OCI-LY7 (cell line): ENCODE data around the gene IL4I1. TPM values are rescaled to one million over a fixed set of nuclear protein-coding genes. Genes with fewer than 3 reads are reported as not detected.

Experiments used
- BruUV-seq: library from RNA; stranded (reverse); fragments of 400-500 nt; replicated peaks from 2 replicates; lab custom pipeline; 2021; lab: Mats Ljungman, UMichigan
- CTCF ChIA-PET: fragments of 300-600 bp; sonication (Branson Sonifier 250); formaldehyde crosslinking; loops from one replicate; lab custom pipeline; 2022; ENCODE audit warnings: antibody characterized with exemption; ENCODE audit not compliant: unreplicated experiment; lab: Charles Lee
- POLR2A ChIA-PET: fragments of 300-600 bp; sonication (Branson Sonifier 250); formaldehyde crosslinking; loops from one replicate; lab custom pipeline; 2022; ENCODE audit warnings: antibody characterized with exemption; lab: Charles Lee
- DNase-seq: peaks from one replicate; pipeline ENCODE4 v3.0.0-alpha.2; 2015; ENCODE audit warnings: low spot score
- H2AFZ ChIP-seq: fragments of 200-600 bp; sonication (generic), shearing (Covaris generic); 2 replicates; pipeline ENCODE4 v1.6.1; 2014; ENCODE audit warnings: mild to moderate bottlenecking, antibody characterized with exemption, low read length, moderate library complexity
- H3K27ac ChIP-seq: fragments of 200-600 bp; sonication (generic); 2 replicates; pipeline ENCODE4 v1.5.1; 2014; ENCODE audit warnings: mixed run types, low read depth, mild to moderate bottlenecking, moderate library complexity, low read length, inconsistent platforms; ENCODE audit not compliant: poor library complexity, severe bottlenecking
- H3K36me3 ChIP-seq: fragments of 200-600 bp; sonication (generic); 2 replicates; pipeline ENCODE4 v1.6.1; 2014; ENCODE audit warnings: mild to moderate bottlenecking, antibody characterized with exemption, low read length, moderate library complexity, mixed read lengths; ENCODE audit not compliant: insufficient read depth
- H3K4me1 ChIP-seq: fragments of 200-600 bp; sonication (generic); 2 replicates; pipeline ENCODE4 v1.5.1; 2014; ENCODE audit warnings: mild to moderate bottlenecking, low read length; ENCODE audit not compliant: insufficient read depth, poor library complexity, severe bottlenecking
- H3K4me2 ChIP-seq: fragments of 200-600 bp; sonication (generic); 2 replicates; pipeline ENCODE4 v1.6.1; 2014; ENCODE audit warnings: mild to moderate bottlenecking, low read length
- H3K4me3 ChIP-seq: fragments of 200-600 bp; sonication (generic); 2 replicates; pipeline ENCODE4 v1.5.1; 2014; ENCODE audit warnings: mild to moderate bottlenecking, low read depth, low read length; ENCODE audit not compliant: poor library complexity, severe bottlenecking
- H3K79me2 ChIP-seq: fragments of 200-600 bp; sonication (generic); 2 replicates; pipeline ENCODE4 v1.6.1; 2016; ENCODE audit warnings: low read depth, mild to moderate bottlenecking, low read length, moderate library complexity, mixed read lengths; ENCODE audit not compliant: insufficient read depth
- H3K9me2 ChIP-seq: fragments of 200-600 bp; sonication (generic); 2 replicates; pipeline ENCODE4 v1.6.1; 2016; ENCODE audit warnings: mild to moderate bottlenecking, low read length, mixed read lengths; ENCODE audit not compliant: insufficient read depth
- H3K9me3 ChIP-seq: fragments of 200-600 bp; sonication (generic); 2 replicates; pipeline ENCODE4 v1.6.1; 2014; ENCODE audit warnings: mild to moderate bottlenecking, mixed run types, low read length, mixed read lengths
- H4K20me1 ChIP-seq: fragments of 200-600 bp; sonication (generic); 2 replicates; pipeline ENCODE4 v1.6.1; 2014; ENCODE audit warnings: mild to moderate bottlenecking, antibody characterized with exemption, low read length, moderate library complexity, mixed read lengths; ENCODE audit not compliant: insufficient read depth
- EZH2phosphoT487 ChIP-seq: fragments of 200-600 bp; sonication (generic); IDR thresholded peaks from 2 replicates; pipeline ENCODE4 v1.6.1; 2018; ENCODE audit warnings: low read depth, borderline replicate concordance, mild to moderate bottlenecking, mixed run types, antibody characterized with exemption, low read length, moderate library complexity, mixed read lengths
- intact Hi-C: fragments of 100-400 bp; cut with micrococcal nuclease; formaldehyde crosslinking; loops from one replicate; pipeline ENCODE4 v1.10.0; 2022; ENCODE audit not compliant: unreplicated experiment
- total RNA-seq, 2 experiments: library from RNA; depleted of rRNA in 1 of 2; stranded (reverse); fragments of >200 nt in 1 of 2; shearing (Covaris generic) in 1 of 2; gene quantifications; 2 replicates each; pipeline ENCODE4 v1.2.3, GENCODE V29; 2014 to 2022
- TF ChIP-seq, protein P1 (sequence below): fragments of 200-600 bp; sonication (generic); conservative IDR thresholded peaks from 2 replicates; pipeline ENCODE4 v1.5.1; 2014; ENCODE audit warnings: mild to moderate bottlenecking, antibody characterized with exemption, low read length, moderate library complexity, mixed read lengths

IL4I1 gene
- total RNA-seq, 2 experiments from 2014 or later, result 0.25 to 1.7 TPM

DNA sequence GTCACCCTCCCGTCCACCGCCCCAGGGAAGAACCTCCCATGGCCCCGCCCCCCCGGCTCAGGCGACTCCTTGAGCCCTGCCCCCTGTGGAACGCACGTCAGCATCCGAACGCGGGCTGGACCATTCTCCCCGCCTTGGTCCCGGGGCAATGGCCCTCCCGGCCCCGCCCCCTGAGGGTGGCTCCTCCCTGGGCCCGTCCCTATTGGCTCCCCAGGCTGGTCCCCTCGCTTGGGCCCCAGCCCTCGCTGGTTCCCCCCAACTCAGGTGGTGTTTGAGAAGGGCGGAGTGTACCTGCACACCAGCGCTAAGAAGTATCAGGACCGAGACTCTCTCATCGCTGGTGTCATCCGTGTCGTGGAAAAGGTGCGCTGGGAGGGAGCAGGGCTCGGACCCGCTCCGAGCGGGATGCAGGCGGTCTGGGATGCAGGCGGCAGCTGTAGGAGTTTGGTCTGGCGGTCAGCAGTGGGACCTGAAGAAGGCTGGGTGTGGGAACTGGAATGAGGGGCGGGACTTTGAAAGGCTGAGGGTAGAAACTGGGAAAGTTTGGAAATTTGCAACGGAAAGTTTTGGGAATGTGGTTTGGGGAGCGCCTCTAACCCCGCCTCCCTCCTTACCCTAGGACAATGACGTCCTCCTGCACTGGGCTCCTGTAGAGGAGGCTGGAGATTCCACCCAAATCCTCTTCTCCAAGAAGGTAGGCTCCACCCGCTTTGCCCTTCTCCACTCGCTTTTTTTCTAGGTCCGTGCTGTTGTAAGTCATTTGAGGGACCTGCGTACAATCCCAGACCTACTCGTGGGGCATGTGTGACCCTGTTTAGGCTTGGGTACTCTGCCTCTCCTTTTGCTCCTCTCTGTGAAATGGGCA, 18.6 kb downstream of the IL4I1 start:
- Histone ChIP-seq H3K9me2 (no peaks in the 10 kb centered on the region), H3K4me3 (peak overlapping the region; percentile 90), H3K9me3 (no peaks in the 10 kb centered on the region), H3K27ac (peak overlapping the region; percentile 80), H3K4me1 (peaks cover 28% of the 10 kb centered on the region), H3K79me2 (peaks cover 13% of the 10 kb centered on the region; the same call in 1 of the 2 replicates), H4K20me1 (no peaks in the 10 kb centered on the region), H3K36me3 (peaks cover 21% of the 10 kb centered on the region), H3K4me2 (peak overlapping the region; percentile 98), H2AFZ (peak overlapping the region; percentile 84; the same call in 1 of the 2 replicates)
- DNase-seq, result peak; percentile 98
- intact Hi-C loops, result loop anchor here (1.0 to 5.0 kb wide), 4 partner anchors 46 to 286 kb away; partner anchors contain the start of genes ATF5, FUZ, NUP62 and PRR12
- ChIA-PET POLR2A (no interaction called here), CTCF (interaction anchor here (0.7 kb wide), 1 partner anchor 13 kb away, joined by 3 read pairs; no protein-coding TSS in a partner anchor)
- BruUV-seq, result no TSS peak
- TF ChIP-seq EZH2phosphoT487, result no peak
- TF ChIP-seq, protein P1, sequence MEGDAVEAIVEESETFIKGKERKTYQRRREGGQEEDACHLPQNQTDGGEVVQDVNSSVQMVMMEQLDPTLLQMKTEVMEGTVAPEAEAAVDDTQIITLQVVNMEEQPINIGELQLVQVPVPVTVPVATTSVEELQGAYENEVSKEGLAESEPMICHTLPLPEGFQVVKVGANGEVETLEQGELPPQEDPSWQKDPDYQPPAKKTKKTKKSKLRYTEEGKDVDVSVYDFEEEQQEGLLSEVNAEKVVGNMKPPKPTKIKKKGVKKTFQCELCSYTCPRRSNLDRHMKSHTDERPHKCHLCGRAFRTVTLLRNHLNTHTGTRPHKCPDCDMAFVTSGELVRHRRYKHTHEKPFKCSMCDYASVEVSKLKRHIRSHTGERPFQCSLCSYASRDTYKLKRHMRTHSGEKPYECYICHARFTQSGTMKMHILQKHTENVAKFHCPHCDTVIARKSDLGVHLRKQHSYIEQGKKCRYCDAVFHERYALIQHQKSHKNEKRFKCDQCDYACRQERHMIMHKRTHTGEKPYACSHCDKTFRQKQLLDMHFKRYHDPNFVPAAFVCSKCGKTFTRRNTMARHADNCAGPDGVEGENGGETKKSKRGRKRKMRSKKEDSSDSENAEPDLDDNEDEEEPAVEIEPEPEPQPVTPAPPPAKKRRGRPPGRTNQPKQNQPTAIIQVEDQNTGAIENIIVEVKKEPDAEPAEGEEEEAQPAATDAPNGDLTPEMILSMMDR, result no peak

DNA sequence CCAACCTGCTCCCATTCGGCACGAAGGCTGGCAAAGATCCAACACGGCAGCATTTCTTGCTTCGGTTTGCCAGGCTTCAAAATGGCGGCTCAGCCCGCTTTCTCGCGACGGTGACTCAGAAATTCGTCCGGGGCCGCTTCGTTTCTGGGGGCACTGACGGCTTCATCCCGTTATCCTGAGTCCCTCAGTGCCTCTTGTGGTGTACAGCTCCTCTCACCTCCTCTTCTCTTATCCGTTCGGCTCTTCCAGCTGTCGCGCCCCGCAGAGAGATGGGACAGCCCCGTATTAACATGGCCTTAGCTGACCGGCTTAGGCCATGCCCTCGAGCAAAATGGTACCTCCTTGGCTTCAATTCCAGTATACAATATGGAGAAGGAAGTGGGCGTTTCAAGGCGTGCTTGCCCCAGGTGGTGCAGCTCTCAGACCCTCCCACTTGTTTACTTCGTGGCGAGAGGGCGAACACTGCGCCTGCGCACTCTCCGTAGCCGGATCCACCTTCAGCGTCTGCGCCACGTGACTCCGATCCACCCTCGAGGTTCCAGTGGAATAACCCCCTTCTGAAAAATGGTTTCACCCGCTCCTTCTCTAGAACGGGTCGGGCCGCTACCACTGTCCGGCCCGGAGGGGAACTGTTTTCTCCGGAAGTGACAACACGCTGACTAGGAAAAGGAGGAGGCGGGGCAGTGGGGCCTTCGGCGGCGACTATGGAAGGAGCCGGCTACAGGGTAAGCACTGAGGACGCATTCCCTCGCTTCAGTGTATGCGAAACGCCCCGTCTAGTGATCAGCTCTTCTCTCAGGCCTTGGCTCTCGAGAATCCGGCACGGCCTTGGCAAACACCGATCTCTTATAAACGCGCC, 19.4 kb downstream of the IL4I1 start, which contains the start of the genes AKT1S1 and TBC1D17:
AKT1S1 (minus strand) TSS at position 336 of the 859 bp plus-strand sequence. CDS start 4,060 bp downstream, outside the sequence.
TBC1D17 (plus strand) TSS at position 683 of the 859 bp plus-strand sequence; CDS start at position 705, 22 bp downstream.
- BruUV-seq, result no TSS peak
- intact Hi-C loops, result loop anchor here (1.0 to 5.0 kb wide), 4 partner anchors 47 to 285 kb away; partner anchors contain the start of genes ATF5, FUZ, NUP62 and PRR12
- Histone ChIP-seq H3K27ac (peak within 1 kb of the TSS; percentile 80), H3K79me2 (peaks cover 13% of the 10 kb centered on the region; the same call in 1 of the 2 replicates), H3K4me3 (peak within 1 kb of the TSS; percentile 90), H3K36me3 (peaks cover 13% of the 10 kb centered on the region), H3K9me2 (no peaks in the 10 kb centered on the region), H3K4me1 (peaks cover 28% of the 10 kb centered on the region), H3K4me2 (peak within 1 kb of the TSS; percentile 98), H3K9me3 (no peaks in the 10 kb centered on the region), H2AFZ (peak within 1 kb of the TSS; percentile 84), H4K20me1 (no peaks in the 10 kb centered on the region)
- ChIA-PET POLR2A (interaction anchor here (0.6 to 1.4 kb wide), 3 partner anchors 18 to 51 kb away, joined by 3 to 6 read pairs (median 3); no protein-coding TSS in a partner anchor), CTCF (interaction anchor here (0.7 kb wide), 1 partner anchor 12 kb away, joined by 3 read pairs; no protein-coding TSS in a partner anchor)
- TF ChIP-seq EZH2phosphoT487, result no peak
- TF ChIP-seq, protein P1, result no peak
- DNase-seq, result peak; percentile 100
